Liver (tissue), 9 donors: ENCODE results near the gene LMTK2. TPM values are rescaled to one million over a fixed set of nuclear protein-coding genes. Genes with fewer than 3 reads are reported as not detected.

ENCODE experiments used
- DNase-seq: peaks from one replicate; pipeline ENCODE4 v3.0.0-alpha.2; 2017; ENCODE audit warnings: low spot score
- H3K27ac ChIP-seq, 2 donors: one replicate each; pipeline ENCODE4 v1.7.0; 2013; ENCODE audit warnings: inconsistent platforms in 2 of 2, low read length in 2 of 2, control low read depth in 1 of 2, low read depth in 1 of 2, mild to moderate bottlenecking in 1 of 2
- H3K27me3 ChIP-seq, 4 donors: one replicate each; pipeline versions ENCODE4 v1.6.1 to v1.7.0; 2013; ENCODE audit warnings: low read length in 3 of 4, inconsistent platforms in 1 of 4, mild to moderate bottlenecking in 1 of 4, moderate library complexity in 1 of 4; ENCODE audit not compliant: control insufficient read depth in 4 of 4, insufficient read depth in 4 of 4
- H3K36me3 ChIP-seq, 4 donors: one replicate each; pipeline versions ENCODE4 v1.6.1 to v1.7.0; 2013; ENCODE audit warnings: low read length in 3 of 4, mild to moderate bottlenecking in 3 of 4, low read depth in 1 of 4, moderate library complexity in 1 of 4; ENCODE audit not compliant: control insufficient read depth in 4 of 4, insufficient read depth in 3 of 4
- H3K4me1 ChIP-seq, 4 donors: one replicate each; pipeline versions ENCODE4 v1.6.1 to v1.7.0; 2013; ENCODE audit warnings: low read length in 3 of 4, mild to moderate bottlenecking in 3 of 4, moderate library complexity in 1 of 4; ENCODE audit not compliant: control insufficient read depth in 4 of 4, insufficient read depth in 4 of 4
- H3K4me3 ChIP-seq, 3 donors: one replicate each; pipeline versions ENCODE4 v1.6.1 to v1.7.0; 2013; ENCODE audit warnings: low read length in 3 of 3, control low read depth in 1 of 3, low read depth in 1 of 3, mild to moderate bottlenecking in 1 of 3
- H3K9ac ChIP-seq, 2 donors: one replicate each; pipeline ENCODE4 v1.7.0; 2013; ENCODE audit warnings: low read length in 2 of 2, mild to moderate bottlenecking in 2 of 2, moderate library complexity in 2 of 2, control low read depth in 1 of 2, low read depth in 1 of 2
- H3K9me3 ChIP-seq, 4 donors: one replicate each; pipeline versions ENCODE4 v1.6.1 to v1.7.0; 2013; ENCODE audit warnings: low read length in 3 of 4; ENCODE audit not compliant: control insufficient read depth in 4 of 4
- FOXA1 ChIP-seq: IDR thresholded peaks from 2 replicates; pipeline ENCODE4 v1.6.1; 2016; ENCODE audit warnings: antibody characterized with exemption
- GABPA ChIP-seq, 2 donors: IDR thresholded peaks in 1 of 2; conservative IDR thresholded peaks in 1 of 2; 2 replicates each; pipeline ENCODE4 v1.6.1; 2016; ENCODE audit warnings: antibody characterized with exemption in 2 of 2, mild to moderate bottlenecking in 1 of 2, moderate library complexity in 1 of 2
- HNF4A ChIP-seq, 2 donors: conservative IDR thresholded peaks; 2 replicates each; pipeline ENCODE4 v1.6.1; 2016; ENCODE audit warnings: antibody characterized with exemption in 2 of 2, mild to moderate bottlenecking in 2 of 2
- HNF4G ChIP-seq: IDR thresholded peaks from 2 replicates; pipeline ENCODE4 v1.6.1; 2016; ENCODE audit warnings: antibody characterized with exemption
- NR2F2 ChIP-seq: IDR thresholded peaks from 2 replicates; pipeline ENCODE4 v1.6.1; 2016; ENCODE audit warnings: antibody characterized with exemption
- RAD21 ChIP-seq, 2 donors: IDR thresholded peaks; 2 replicates each; pipeline ENCODE4 v1.6.1; 2016; ENCODE audit warnings: antibody characterized with exemption in 2 of 2, mild to moderate bottlenecking in 2 of 2
- RXRA ChIP-seq, 2 donors: IDR thresholded peaks; 2 replicates each; pipeline ENCODE4 v1.6.1; 2017 to 2018; ENCODE audit warnings: antibody characterized with exemption in 2 of 2, mild to moderate bottlenecking in 1 of 2
- SP1 ChIP-seq: IDR thresholded peaks from 2 replicates; pipeline ENCODE4 v1.6.1; 2018; ENCODE audit warnings: antibody characterized with exemption, mild to moderate bottlenecking
- YY1 ChIP-seq: IDR thresholded peaks from 2 replicates; pipeline ENCODE4 v1.6.1; 2016; ENCODE audit warnings: antibody characterized with exemption, mild to moderate bottlenecking
- WGBS: extraction: QIAGEN DNeasy Blood & Tissue Kit; methylation state at CpG from one replicate; pipeline ENCODE4 v1.1.7; 2013; 5-methylcytosine and 5-hydroxymethylcytosine counted together
- polyA plus RNA-seq, 2 donors: library from polyadenylated mRNA; stranded (reverse) in 1 of 2; unstranded in 1 of 2; fragments of 200-250 nt in 1 of 2; fragments of >200 nt in 1 of 2; fragmentation: Nextera tagmentation in 1 of 2; extraction: Ambion mirVana in 1 of 2; gene quantifications; one replicate each; pipeline versions ENCODE4 v1.2.1 to v1.2.3, GENCODE V29; 2013 to 2015
- total RNA-seq, 2 donors: library from RNA; depleted of rRNA; stranded (reverse); fragments of >200 nt; gene quantifications; one replicate each; pipeline ENCODE4 v1.2.3, GENCODE V29; 2014
- TF ChIP-seq, protein P1 (sequence below): IDR thresholded peaks from 2 replicates; pipeline ENCODE4 v1.6.1; 2016; ENCODE audit warnings: antibody characterized with exemption, mild to moderate bottlenecking
- TF ChIP-seq, protein P2 (sequence below): IDR thresholded peaks from 2 replicates; pipeline ENCODE4 v1.6.1; 2016; ENCODE audit warnings: antibody characterized with exemption
- TF ChIP-seq, protein P3 (sequence below): fragments of 150-350 bp; IDR thresholded peaks from 2 replicates; pipeline ENCODE4 v1.5.1; 2017; ENCODE audit warnings: improper control_type of control experiment, low read depth, low read length; ENCODE audit not compliant: missing input control
- TF ChIP-seq, protein P4 (sequence below): IDR thresholded peaks from 2 replicates; pipeline ENCODE4 v1.6.1; 2016; ENCODE audit warnings: antibody characterized with exemption
- donor health status: healthy.
- donor health status: healthy.
- donor health status: healthy.
- donor health status: healthy.
- donor health status: healthy.

The LMTK2 gene
- total and polyA plus RNA-seq, 4 donors = 3.1 to 14.3 (median 9.0) TPM

DNA sequence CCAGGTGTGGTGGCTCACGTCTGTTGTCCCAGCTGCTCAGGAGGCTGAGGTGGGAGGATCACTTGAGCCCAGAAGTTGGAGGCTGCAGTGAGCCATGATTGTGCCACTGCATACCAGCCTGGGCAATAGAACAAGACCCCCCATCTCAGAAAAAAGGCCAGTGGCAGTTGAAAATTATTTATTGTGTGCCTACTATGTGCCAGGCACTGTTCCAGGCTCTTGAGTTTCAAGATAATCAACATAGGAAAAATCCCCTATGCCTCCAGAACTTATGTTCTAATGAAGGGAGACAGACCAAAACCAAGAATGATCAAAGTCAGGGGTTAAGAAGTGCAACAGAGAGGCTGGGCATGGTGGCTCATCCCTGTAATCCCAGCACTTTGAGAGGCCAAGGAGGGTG, 42.4 kb upstream of the LMTK2 start (continued):
- TF ChIP-seq, protein P1, sequence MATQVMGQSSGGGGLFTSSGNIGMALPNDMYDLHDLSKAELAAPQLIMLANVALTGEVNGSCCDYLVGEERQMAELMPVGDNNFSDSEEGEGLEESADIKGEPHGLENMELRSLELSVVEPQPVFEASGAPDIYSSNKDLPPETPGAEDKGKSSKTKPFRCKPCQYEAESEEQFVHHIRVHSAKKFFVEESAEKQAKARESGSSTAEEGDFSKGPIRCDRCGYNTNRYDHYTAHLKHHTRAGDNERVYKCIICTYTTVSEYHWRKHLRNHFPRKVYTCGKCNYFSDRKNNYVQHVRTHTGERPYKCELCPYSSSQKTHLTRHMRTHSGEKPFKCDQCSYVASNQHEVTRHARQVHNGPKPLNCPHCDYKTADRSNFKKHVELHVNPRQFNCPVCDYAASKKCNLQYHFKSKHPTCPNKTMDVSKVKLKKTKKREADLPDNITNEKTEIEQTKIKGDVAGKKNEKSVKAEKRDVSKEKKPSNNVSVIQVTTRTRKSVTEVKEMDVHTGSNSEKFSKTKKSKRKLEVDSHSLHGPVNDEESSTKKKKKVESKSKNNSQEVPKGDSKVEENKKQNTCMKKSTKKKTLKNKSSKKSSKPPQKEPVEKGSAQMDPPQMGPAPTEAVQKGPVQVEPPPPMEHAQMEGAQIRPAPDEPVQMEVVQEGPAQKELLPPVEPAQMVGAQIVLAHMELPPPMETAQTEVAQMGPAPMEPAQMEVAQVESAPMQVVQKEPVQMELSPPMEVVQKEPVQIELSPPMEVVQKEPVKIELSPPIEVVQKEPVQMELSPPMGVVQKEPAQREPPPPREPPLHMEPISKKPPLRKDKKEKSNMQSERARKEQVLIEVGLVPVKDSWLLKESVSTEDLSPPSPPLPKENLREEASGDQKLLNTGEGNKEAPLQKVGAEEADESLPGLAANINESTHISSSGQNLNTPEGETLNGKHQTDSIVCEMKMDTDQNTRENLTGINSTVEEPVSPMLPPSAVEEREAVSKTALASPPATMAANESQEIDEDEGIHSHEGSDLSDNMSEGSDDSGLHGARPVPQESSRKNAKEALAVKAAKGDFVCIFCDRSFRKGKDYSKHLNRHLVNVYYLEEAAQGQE = no peak
- no peak for TF ChIP-seq GABPA (IDR thresholded peaks at IDR 0.05 in 1 of 2, conservative IDR thresholded peaks at IDR 0.05 in 1 of 2)
- TF ChIP-seq, protein P2, sequence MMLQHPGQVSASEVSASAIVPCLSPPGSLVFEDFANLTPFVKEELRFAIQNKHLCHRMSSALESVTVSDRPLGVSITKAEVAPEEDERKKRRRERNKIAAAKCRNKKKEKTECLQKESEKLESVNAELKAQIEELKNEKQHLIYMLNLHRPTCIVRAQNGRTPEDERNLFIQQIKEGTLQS = no peak
- no peak for TF ChIP-seq HNF4A (conservative IDR thresholded peaks at IDR 0.05)
- TF ChIP-seq HNF4G = no peak
- no peak for TF ChIP-seq RXRA (IDR thresholded peaks at IDR 0.05)

DNA sequence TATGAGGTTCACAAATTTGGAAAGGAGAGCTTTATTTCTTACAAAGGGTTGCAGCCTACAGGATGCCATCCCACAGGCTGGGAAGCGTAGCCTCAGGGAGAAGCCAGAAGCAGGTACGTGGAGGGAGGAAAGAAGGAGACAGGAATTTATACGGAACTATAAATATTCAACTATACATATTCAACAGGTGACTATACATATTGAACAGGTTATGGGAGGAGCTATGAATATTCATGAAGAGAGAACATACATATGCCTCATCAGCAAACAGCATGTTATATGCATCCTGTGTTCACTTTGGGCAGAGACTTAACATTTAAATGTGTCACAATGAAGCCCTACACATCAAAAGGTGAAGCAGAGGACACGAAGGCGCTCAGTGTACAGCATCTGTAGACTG, 40.5 kb upstream of the LMTK2 start:
- Histone ChIP-seq H3K9ac (no peak overlapping the region), H3K27ac (no peak overlapping the region), H3K4me3 (no peak overlapping the region), H3K4me1 (no peaks in the 10 kb centered on the region), H3K9me3 (peaks cover 0 to 4% (median 1%) of the 10 kb centered on the region in 4 donors), H3K27me3 (no peaks in the 10 kb centered on the region), H3K36me3 (no peaks in the 10 kb centered on the region)
- DNase-seq = no peak
- TF ChIP-seq HNF4G (no peak), SP1 (no peak), HNF4A (conservative IDR thresholded peaks at IDR 0.05) (no peak), NR2F2 (no peak), RAD21 (IDR thresholded peaks at IDR 0.05) (no peak), YY1 (no peak), FOXA1 (no peak)
- TF ChIP-seq, protein P3, sequence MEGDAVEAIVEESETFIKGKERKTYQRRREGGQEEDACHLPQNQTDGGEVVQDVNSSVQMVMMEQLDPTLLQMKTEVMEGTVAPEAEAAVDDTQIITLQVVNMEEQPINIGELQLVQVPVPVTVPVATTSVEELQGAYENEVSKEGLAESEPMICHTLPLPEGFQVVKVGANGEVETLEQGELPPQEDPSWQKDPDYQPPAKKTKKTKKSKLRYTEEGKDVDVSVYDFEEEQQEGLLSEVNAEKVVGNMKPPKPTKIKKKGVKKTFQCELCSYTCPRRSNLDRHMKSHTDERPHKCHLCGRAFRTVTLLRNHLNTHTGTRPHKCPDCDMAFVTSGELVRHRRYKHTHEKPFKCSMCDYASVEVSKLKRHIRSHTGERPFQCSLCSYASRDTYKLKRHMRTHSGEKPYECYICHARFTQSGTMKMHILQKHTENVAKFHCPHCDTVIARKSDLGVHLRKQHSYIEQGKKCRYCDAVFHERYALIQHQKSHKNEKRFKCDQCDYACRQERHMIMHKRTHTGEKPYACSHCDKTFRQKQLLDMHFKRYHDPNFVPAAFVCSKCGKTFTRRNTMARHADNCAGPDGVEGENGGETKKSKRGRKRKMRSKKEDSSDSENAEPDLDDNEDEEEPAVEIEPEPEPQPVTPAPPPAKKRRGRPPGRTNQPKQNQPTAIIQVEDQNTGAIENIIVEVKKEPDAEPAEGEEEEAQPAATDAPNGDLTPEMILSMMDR = no peak
- TF ChIP-seq, protein P1 = no peak
- TF ChIP-seq, protein P2 = no peak
- TF ChIP-seq, protein P4, sequence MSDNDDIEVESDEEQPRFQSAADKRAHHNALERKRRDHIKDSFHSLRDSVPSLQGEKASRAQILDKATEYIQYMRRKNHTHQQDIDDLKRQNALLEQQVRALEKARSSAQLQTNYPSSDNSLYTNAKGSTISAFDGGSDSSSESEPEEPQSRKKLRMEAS = no peak
- 75% methylated on average over 5 of the region's 5 CpGs for WGBS
